Right lobe of liver (tissue), 4 donors: ENCODE results near the gene KCNQ1.

Experiments
- POLR2A ChIP-seq: fragments of 450-650 bp; IDR thresholded peaks from one replicate; pipeline ENCODE4 v1.6.1; 2017; ENCODE audit warnings: antibody characterized with exemption, mild to moderate bottlenecking
- TF ChIP-seq, protein P1 (sequence below), 4 donors: fragments of 200-600 bp in 3 of 4; fragments of 450-650 bp in 1 of 4; IDR thresholded peaks; one replicate each; pipeline versions ENCODE4 v1.5.1 to v1.8.0; 2016 to 2022; ENCODE audit warnings: antibody characterized with exemption in 4 of 4, mild to moderate bottlenecking in 2 of 4
- donor health status: DM: no; HTN: no; CAD: no.
- donor health status: DM: no; HTN: no; CAD: no.
- donor health status: DM: no; HTN: yes; CAD: no.

DNA sequence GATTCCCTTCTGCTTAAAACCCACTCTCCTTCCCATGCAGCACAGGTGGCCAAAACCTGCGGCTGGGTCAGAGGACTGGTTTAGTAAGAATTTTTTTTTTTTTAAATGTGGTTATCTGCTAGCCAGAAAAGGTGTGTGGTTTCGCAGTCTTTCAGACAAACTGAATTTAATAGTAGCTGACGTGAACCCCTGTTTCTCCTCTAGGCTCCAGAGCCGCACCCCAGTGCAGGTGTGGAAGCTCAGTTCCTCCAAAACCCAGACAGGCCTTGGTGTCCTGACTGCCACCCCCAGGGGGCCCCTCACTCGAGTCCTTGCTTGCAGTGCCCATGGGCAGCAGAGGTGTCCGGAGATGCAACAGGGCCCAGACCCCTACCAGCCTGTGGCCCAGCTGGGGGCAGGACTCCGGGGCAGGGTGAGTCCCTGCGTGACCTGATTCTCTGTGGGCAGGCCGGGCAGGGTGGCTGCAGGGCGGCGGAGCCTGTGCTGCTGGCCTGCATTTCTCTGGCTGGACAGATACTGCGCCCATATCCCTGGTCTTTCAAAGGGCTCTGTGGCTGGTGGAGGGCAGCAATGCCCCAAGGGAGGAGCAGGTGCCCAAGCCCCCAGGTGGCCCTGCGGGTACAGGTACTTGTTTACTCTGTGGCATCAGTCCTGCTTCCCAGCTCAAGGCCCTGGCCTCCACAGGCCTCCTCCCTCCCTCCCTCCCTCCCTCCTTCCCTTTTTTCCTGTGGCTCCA, 15.2 kb downstream of the KCNQ1 start:
- TF ChIP-seq, protein P1, sequence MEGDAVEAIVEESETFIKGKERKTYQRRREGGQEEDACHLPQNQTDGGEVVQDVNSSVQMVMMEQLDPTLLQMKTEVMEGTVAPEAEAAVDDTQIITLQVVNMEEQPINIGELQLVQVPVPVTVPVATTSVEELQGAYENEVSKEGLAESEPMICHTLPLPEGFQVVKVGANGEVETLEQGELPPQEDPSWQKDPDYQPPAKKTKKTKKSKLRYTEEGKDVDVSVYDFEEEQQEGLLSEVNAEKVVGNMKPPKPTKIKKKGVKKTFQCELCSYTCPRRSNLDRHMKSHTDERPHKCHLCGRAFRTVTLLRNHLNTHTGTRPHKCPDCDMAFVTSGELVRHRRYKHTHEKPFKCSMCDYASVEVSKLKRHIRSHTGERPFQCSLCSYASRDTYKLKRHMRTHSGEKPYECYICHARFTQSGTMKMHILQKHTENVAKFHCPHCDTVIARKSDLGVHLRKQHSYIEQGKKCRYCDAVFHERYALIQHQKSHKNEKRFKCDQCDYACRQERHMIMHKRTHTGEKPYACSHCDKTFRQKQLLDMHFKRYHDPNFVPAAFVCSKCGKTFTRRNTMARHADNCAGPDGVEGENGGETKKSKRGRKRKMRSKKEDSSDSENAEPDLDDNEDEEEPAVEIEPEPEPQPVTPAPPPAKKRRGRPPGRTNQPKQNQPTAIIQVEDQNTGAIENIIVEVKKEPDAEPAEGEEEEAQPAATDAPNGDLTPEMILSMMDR (IDR thresholded peaks at IDR 0.05) = no peak
- TF ChIP-seq POLR2A = no peak
